ENCODE results near the gene PRR15L.

PRR15L gene

DNA sequence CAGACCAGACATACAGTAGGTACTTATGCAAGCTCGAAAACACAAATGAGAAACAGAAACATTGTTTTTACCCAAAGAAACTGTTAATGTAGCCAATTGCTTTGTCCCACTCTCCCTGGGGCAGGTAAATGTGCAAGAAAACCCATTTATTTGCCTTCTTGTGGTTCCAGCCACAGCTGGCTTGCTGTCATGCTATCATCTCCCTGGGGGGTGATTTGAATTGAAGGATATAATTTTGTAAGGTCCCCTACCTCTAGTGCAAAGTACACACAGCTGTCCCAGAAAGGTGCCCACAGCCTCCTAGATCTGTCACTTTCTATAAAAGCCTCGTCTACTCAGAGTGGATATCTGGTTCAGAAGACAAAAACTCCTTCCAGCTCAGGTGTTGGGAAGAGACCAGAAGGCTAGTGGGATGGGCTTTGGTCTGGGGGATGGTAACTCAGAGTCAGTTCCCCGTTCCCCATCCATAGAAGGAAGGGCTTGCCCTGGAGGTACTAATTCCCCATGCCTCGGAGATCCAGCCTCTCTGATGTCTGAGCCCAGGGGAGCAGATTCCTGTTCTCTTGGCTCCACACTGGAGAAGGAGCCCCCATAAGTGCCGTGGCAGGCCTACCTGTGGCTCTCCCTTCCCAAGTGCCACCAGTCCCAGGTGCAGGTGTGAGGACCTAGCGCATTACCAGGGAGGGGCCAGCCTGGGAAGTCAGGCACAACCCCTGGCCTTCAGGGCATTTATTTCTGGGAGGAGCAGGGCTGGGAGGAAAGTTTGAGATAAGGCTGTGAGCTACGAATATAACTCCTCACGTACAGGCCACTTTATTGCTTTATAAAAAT, 2.4 kb upstream of the PRR15L start:
- TF ChIP-seq, protein P1, sequence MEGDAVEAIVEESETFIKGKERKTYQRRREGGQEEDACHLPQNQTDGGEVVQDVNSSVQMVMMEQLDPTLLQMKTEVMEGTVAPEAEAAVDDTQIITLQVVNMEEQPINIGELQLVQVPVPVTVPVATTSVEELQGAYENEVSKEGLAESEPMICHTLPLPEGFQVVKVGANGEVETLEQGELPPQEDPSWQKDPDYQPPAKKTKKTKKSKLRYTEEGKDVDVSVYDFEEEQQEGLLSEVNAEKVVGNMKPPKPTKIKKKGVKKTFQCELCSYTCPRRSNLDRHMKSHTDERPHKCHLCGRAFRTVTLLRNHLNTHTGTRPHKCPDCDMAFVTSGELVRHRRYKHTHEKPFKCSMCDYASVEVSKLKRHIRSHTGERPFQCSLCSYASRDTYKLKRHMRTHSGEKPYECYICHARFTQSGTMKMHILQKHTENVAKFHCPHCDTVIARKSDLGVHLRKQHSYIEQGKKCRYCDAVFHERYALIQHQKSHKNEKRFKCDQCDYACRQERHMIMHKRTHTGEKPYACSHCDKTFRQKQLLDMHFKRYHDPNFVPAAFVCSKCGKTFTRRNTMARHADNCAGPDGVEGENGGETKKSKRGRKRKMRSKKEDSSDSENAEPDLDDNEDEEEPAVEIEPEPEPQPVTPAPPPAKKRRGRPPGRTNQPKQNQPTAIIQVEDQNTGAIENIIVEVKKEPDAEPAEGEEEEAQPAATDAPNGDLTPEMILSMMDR (IDR thresholded peaks at IDR 0.05; ENCODE audit: insufficient read depth, missing control alignments), result no peak
- FAIRE-seq (no peak), DNase-seq (ENCODE audit: insufficient read length, low spot score) (no peak)

GRCh38 chr17:47956791-47957590, 692 bp downstream of the PRR15L start:
- no peak for DNase-seq (ENCODE audit: insufficient read length, low spot score)
- TF ChIP-seq, protein P1 (IDR thresholded peaks at IDR 0.05; ENCODE audit: insufficient read depth, missing control alignments), result no peak
- no peak for FAIRE-seq

GRCh38 chr17:47955497-47956461, 1.9 kb downstream of the PRR15L start:
- FAIRE-seq, result no peak
- no peak for DNase-seq (ENCODE audit: insufficient read length, low spot score)
- TF ChIP-seq, protein P1 (IDR thresholded peaks at IDR 0.05; ENCODE audit: insufficient read depth, missing control alignments), result no peak

DNA sequence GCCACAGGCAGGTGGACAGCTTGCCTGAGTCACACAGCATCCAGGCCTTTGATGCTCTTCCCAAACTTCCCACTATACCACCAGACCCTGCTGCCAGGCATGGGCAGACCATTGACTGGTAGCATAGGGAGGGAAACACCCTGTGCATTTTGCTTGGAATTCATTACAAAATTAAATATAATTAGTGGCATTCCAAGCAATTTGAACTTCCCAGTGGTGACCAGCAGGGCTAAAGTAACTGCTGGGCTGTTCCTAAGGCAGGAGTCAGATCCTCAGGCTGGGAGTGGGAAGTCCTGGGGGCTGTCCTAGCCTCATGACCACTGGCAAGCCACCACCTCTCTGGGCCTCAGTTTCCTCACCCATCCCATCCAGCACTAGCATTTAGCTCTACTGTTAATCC, 3.8 kb downstream of the PRR15L start:
- DNase-seq (ENCODE audit: insufficient read length, low spot score) (no peak), FAIRE-seq (no peak)
- TF ChIP-seq, protein P1 (IDR thresholded peaks at IDR 0.05; ENCODE audit: insufficient read depth, missing control alignments), result no peak

DNA sequence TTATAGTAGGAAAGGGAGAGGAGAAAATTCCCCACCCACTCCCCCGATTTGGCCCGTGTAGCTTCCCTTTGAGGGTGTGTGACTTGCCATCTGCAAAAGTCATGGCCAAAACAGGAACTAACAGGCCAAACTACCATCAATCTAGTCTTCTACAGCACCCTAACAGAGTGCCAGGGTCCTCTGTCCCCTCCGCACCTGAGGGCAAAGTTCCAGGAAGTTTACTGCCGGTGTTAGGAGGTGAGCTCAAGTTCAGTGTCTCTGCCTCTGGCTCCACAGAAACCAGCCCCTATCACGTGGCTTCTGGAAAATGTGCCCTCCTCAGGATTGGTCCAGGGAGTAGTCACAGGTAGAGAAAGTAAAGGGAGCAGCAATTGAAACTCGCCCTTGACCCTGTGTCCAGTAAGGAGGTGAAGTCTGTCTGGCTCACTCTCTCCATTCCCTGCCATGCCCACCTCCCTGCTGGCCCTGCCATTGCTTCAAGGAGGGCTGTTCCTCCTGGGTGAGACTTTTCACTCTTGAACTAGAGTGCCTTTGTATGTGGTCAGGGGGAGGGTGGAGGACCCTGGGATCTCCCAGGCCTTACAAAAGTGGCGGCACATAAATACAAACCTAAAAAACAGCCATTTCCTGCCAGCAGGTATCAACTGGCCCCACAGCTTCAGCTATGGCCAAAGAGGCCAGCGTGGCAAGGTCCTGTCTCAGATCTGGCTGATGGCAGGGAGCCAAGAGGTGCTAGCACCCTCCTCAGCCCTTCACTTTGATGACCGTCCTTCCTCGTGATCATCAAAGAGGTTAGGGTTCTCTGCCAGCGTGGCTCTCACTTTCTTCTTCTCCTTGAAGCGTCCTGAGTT, 5.3 kb downstream of the PRR15L start:
- DNase-seq (ENCODE audit: insufficient read length, low spot score), result no peak
- TF ChIP-seq, protein P1 (IDR thresholded peaks at IDR 0.05; ENCODE audit: insufficient read depth, missing control alignments), result no peak
- FAIRE-seq, result no peak

DNA sequence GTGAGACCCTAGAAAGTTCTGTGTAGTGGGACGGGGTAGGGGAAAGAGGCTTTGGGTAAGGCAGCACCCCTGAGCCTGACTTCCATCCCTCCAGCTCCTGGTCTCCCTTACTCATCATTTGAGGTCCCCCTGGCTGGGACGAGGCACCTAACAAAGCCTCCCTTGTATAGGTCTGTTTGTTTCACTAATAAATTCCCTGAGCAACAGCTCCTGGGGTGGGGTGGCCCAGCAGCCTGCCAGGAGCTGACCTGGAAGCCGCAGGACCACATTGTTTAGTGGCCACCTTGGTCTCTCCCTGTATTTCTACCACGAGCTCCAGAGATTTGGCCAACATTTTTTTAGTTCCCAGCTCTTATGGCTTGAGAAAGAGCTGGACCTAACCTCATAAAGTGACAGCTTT, 7.2 kb downstream of the PRR15L start:
- TF ChIP-seq, protein P1 (IDR thresholded peaks at IDR 0.05; ENCODE audit: insufficient read depth, missing control alignments), result no peak
- FAIRE-seq (no peak), DNase-seq (ENCODE audit: insufficient read length, low spot score) (no peak)

Measured in D721Med (cell line).